Left ventricle myocardium inferior (tissue), 1 donor: ENCODE measurements around the gene KCNMB2. TPM values are rescaled to one million over a fixed set of nuclear protein-coding genes. Genes with fewer than 3 reads are reported as not detected.

Source experiments
- DNase-seq: peaks from one replicate; pipeline ENCODE4 v3.0.0-alpha.2; 2020
- H3K27ac ChIP-seq: fragments of 200-600 bp; replicated peaks from 2 replicates; pipeline ENCODE4 v1.8.0; 2021
- H3K27me3 ChIP-seq: fragments of 200-600 bp; 2 replicates; pipeline ENCODE4 v1.8.0; 2021; ENCODE audit warnings: low read depth
- H3K36me3 ChIP-seq: fragments of 200-600 bp; 2 replicates; pipeline ENCODE4 v1.8.0; 2021
- H3K4me1 ChIP-seq: fragments of 200-600 bp; 2 replicates; pipeline ENCODE4 v1.8.0; 2021
- H3K4me3 ChIP-seq: fragments of 200-600 bp; 2 replicates; pipeline ENCODE4 v1.8.0; 2021; ENCODE audit warnings: mild to moderate bottlenecking, moderate library complexity
- H3K9me3 ChIP-seq: fragments of 200-600 bp; replicated peaks from 2 replicates; pipeline ENCODE4 v1.8.0; 2021
- CTCF ChIP-seq: fragments of 200-600 bp; IDR thresholded peaks from 2 replicates; pipeline ENCODE4 v1.8.0; 2021; ENCODE audit warnings: antibody characterized with exemption, mild to moderate bottlenecking, borderline replicate concordance
- intact Hi-C: fragments of 100-400 bp; cut with micrococcal nuclease; formaldehyde crosslinking; loops from one replicate; pipeline ENCODE4 v1.11.0; 2022
- total RNA-seq: library from RNA; stranded (reverse); fragmentation: NEBNext Ultra II Directional; extraction: Animal tissue kit (Norgen Biotek cat#: 25700); gene quantifications from one replicate; pipeline ENCODE4 v1.2.1, GENCODE V29; 2021
- donor health status: DM: no; HTN: yes; CAD: no; lungs with severe emphysema.

Gene KCNMB2
- total RNA-seq, 1 donor from 2014 or later = 2.1 TPM

GRCh38 chr3:178532476-178532875, 3.8 kb upstream of the KCNMB2 start:
- no peak for TF ChIP-seq CTCF
- H3K4me3 ChIP-seq = no peak overlapping the region
- no peaks in the 10 kb centered on the region for H3K27me3 ChIP-seq
- H3K4me1 ChIP-seq = peaks cover 6% of the 10 kb centered on the region
- no peaks in the 10 kb centered on the region for H3K9me3 ChIP-seq
- intact Hi-C loops = no loop called here
- no peak for DNase-seq
- no peak overlapping the region for H3K27ac ChIP-seq
- no peaks in the 10 kb centered on the region for H3K36me3 ChIP-seq

GRCh38 chr3:178537122-178537705, 978 bp downstream of the KCNMB2 start:
- H3K27ac ChIP-seq = peak overlapping the region; percentile 48

GRCh38 chr3:178538056-178538455, 1.8 kb downstream of the KCNMB2 start:
- TF ChIP-seq CTCF = no peak
- H3K4me1 ChIP-seq = peaks cover 6% of the 10 kb centered on the region
- peak overlapping the region; percentile 67 for H3K4me3 ChIP-seq
- no peak overlapping the region for H3K27ac ChIP-seq
- no peaks in the 10 kb centered on the region for H3K27me3 ChIP-seq
- intact Hi-C loops = no loop called here
- no peaks in the 10 kb centered on the region for H3K9me3 ChIP-seq
- DNase-seq = no peak
- no peaks in the 10 kb centered on the region for H3K36me3 ChIP-seq

More at GRCh38 chr3:178537122-178537705, 978 bp downstream of the KCNMB2 start:
- Histone ChIP-seq H3K36me3 (no peaks in the 10 kb centered on the region), H3K27me3 (no peaks in the 10 kb centered on the region), H3K9me3 (no peaks in the 10 kb centered on the region), H3K4me1 (peaks cover 6% of the 10 kb centered on the region), H3K4me3 (peak overlapping the region; percentile 67)
- intact Hi-C loops = no loop called here
- TF ChIP-seq CTCF = no peak
- DNase-seq = no peak

- Histone ChIP-seq H3K4me1 (peaks cover 6% of the 10 kb centered on the region), H3K27me3 (no peaks in the 10 kb centered on the region)
- intact Hi-C loops = no loop called here
Measured at GRCh38 chr3:178540184-178540583, 3.9 kb downstream of the KCNMB2 start.

GRCh38 chr3:178545337-178545736, 9.1 kb downstream of the KCNMB2 start:
- Histone ChIP-seq H3K4me3 (no peak overlapping the region), H3K27me3 (no peaks in the 10 kb centered on the region), H3K9me3 (no peaks in the 10 kb centered on the region), H3K36me3 (no peaks in the 10 kb centered on the region), H3K27ac (no peak overlapping the region), H3K4me1 (peaks cover 12% of the 10 kb centered on the region)
- no peak for DNase-seq
- no peak for TF ChIP-seq CTCF
- intact Hi-C loops = no loop called here

More at GRCh38 chr3:178540184-178540583, 3.9 kb downstream of the KCNMB2 start:
- H3K4me3 ChIP-seq = no peak overlapping the region
- H3K36me3 ChIP-seq = no peaks in the 10 kb centered on the region
- no peak for TF ChIP-seq CTCF
- DNase-seq = no peak
- H3K27ac ChIP-seq = no peak overlapping the region
- no peaks in the 10 kb centered on the region for H3K9me3 ChIP-seq
